GM04504 (cell line): ENCODE data around the gene C12orf60.

Experiments
- DNase-seq: peaks from one replicate; pipeline ENCODE4 v3.0.0-alpha.2; 2012; ENCODE audit warnings: low read depth

C12orf60 gene

GRCh38 chr12:14834509-14834908 lies 31.0 kb downstream of the C12orf60 start:
- no peak for DNase-seq

GRCh38 chr12:14836336-14837210 lies 33.1 kb downstream of the C12orf60 start:
- no peak for DNase-seq

- DNase-seq, result no peak
Measured at GRCh38 chr12:14839262-14839661, 35.8 kb downstream of the C12orf60 start.

- no peak for DNase-seq
Measured at GRCh38 chr12:14840616-14841015, 37.1 kb downstream of the C12orf60 start.

GRCh38 chr12:14841761-14842160 lies 38.3 kb downstream of the C12orf60 start:
- DNase-seq, result no peak

- no peak for DNase-seq
Measured at GRCh38 chr12:14842315-14842714, 38.8 kb downstream of the C12orf60 start.

GRCh38 chr12:14843425-14843887 lies 40.0 kb downstream of the C12orf60 start, which contains the start of gene ART4:
Gene ART4 (minus strand): TSS chr12:14843526. CDS start chr12:14843113, 413 bp downstream.
- DNase-seq, result no peak

- DNase-seq, result no peak
Measured at GRCh38 chr12:14844401-14844800, 40.9 kb downstream of the C12orf60 start.

- no peak for DNase-seq
Measured at GRCh38 chr12:14845350-14845750, 41.9 kb downstream of the C12orf60 start.

- no peak for DNase-seq
Measured at GRCh38 chr12:14846042-14846587, 42.6 kb downstream of the C12orf60 start.

GRCh38 chr12:14846876-14847580 lies 43.6 kb downstream of the C12orf60 start:
- DNase-seq, result no peak

- no peak for DNase-seq
Measured at GRCh38 chr12:14849661-14850060, 46.2 kb downstream of the C12orf60 start.

GRCh38 chr12:14850929-14851663 lies 47.6 kb downstream of the C12orf60 start:
- DNase-seq, result no peak

- DNase-seq, result no peak
Measured at GRCh38 chr12:14852880-14853279, 49.4 kb downstream of the C12orf60 start.

GRCh38 chr12:14853961-14854360 lies 50.5 kb downstream of the C12orf60 start:
- DNase-seq, result no peak

- DNase-seq, result no peak
Measured at GRCh38 chr12:14854586-14855183, 51.2 kb downstream of the C12orf60 start.

- DNase-seq, result no peak
Measured at GRCh38 chr12:14858513-14858912, 55.0 kb downstream of the C12orf60 start.

- DNase-seq, result no peak
Measured at GRCh38 chr12:14860490-14860889, 57.0 kb downstream of the C12orf60 start.

- DNase-seq, result no peak
Measured at GRCh38 chr12:14868916-14869506, 65.5 kb downstream of the C12orf60 start.

GRCh38 chr12:14871247-14871646 lies 67.8 kb downstream of the C12orf60 start:
- no peak for DNase-seq

- DNase-seq, result no peak
Measured at GRCh38 chr12:14871886-14872285, 68.4 kb downstream of the C12orf60 start.
